Measurements from ENCODE around the gene PITPNM2. TPM values are rescaled to one million over a fixed set of nuclear protein-coding genes. Genes with fewer than 3 reads are reported as not detected.

The PITPNM2 gene
- 5.0 and 6.5 TPM in 2 replicates for total RNA-seq

GRCh38 chr12:123150744-123151456 lies at the start of gene PITPNM2:
Gene PITPNM2 (minus strand): TSS chr12:123151090. CDS start chr12:123034590, 116,500 bp downstream.

Other genes starting within 250 kb of the PITPNM2 start
- 15.1 and 16.4 TPM in 2 replicates for gene ABCB9, start 184.6 kb downstream of the PITPNM2 start, total RNA-seq
- 8.7 and 12.4 TPM in 2 replicates for gene OGFOD2, start 175.8 kb downstream of the PITPNM2 start, total RNA-seq
- gene ARL6IP4, start 170.4 kb downstream of the PITPNM2 start, total RNA-seq: 97.6 and 98.4 TPM in 2 replicates
- gene MPHOSPH9, start 82.1 kb upstream of the PITPNM2 start, total RNA-seq: 21.7 and 29.6 TPM in 2 replicates
- gene MTRFR, start 82.3 kb upstream of the PITPNM2 start, total RNA-seq: 8.3 and 8.4 TPM in 2 replicates
- gene CDK2AP1, start 120.8 kb upstream of the PITPNM2 start, total RNA-seq: 160 and 161 TPM in 2 replicates
- 33.0 and 34.3 TPM in 2 replicates for gene SBNO1, start 213.8 kb upstream of the PITPNM2 start, total RNA-seq
- gene KMT5A, start 233.0 kb upstream of the PITPNM2 start, total RNA-seq: 40.9 and 49.0 TPM in 2 replicates